SKM-1 (cell line): ENCODE data around the gene ANGPT4.
"Not testable (repeated sequence)": the region's sequence is repeated elsewhere in the genome, so short reads cannot be mapped to it uniquely, and the experiment has no call there.

Source experiments
- DNase-seq: peaks from one replicate; lab custom pipeline; 2025; ENCODE audit not compliant: unreplicated experiment; lab: John Stamatoyannopoulos, UW

The ANGPT4 gene

DNA sequence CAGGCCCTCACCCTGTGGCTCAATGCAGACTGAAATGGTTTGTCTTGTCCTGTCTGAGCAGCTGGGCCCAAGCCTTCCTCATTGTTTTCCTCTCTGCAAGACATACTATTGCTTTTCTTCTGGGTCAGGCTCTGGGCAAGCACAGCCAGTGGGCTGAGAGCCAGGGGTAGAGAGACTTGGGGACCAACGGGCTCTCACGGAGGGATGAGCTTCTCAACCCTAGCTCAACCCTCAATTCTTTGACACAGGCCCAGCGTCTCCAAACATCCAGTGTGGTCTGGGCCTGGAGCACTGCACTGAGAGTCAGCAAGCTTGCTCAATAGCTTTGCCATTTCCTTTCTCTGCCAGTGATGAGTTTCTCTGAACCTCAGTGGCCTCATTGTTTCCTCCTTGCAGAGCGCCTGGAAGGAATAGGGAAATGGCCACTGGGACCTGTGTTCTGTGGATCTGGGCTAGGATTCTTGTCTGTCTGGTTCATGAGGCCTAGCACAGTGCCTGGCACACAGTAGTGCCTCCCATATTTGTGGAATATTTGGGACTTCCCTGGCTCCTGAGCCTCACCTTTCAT is 9.3 kb downstream of the ANGPT4 start:
- no peak for DNase-seq

DNA sequence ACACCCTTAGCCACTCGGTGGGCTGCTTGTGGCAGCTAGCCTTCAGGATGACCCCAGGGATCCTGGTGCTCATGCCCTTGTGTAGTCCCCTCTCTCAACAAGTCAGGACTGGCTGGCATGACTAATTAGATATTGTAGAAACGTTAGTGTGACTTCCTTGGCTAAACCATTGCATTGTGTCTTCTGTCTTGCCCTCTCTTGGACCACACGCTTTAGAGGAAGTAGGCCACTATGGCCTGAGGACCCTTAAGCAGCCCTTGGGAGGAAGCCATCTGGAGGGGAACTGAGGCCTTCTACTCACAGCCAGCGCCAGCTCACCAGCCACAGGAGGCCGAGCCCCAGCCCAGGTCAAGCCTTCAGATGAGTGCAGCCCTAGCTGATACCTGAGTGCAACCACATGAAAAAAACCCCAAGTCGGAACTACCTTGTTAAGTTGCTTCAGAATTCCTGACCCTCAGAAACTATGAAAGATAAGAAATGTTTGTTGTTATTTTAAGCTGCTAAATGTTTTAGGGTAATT is 10.1 kb downstream of the ANGPT4 start:
- DNase-seq = no peak

DNA sequence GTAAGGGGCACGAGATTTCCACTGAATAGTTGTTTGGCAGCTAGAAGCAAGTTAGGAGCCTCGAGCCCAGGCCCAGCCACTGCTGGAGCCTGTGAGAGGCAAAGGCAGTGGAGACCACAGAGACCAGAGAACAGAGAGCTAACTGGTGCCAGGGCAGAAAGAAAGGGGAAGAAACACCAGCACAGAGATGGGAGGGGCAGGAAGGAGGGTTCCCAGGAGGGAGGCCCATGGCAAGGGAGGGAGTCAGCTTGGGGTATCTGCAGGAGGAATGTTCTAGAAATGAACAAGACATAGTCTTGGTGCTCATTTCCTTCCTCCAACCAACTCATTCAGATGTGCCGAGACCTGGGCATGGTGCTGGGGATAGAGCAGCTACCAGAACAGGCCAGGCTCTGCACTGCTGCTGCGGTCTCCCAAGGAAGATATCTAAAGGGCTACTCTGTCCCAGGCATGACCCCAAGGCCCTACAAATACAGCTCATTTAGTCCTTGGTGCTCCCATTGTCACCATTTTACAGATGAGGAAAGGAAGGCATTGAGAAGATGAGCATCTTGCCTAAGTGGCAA is 10.7 kb downstream of the ANGPT4 start:
- DNase-seq = peak; percentile 37

DNA sequence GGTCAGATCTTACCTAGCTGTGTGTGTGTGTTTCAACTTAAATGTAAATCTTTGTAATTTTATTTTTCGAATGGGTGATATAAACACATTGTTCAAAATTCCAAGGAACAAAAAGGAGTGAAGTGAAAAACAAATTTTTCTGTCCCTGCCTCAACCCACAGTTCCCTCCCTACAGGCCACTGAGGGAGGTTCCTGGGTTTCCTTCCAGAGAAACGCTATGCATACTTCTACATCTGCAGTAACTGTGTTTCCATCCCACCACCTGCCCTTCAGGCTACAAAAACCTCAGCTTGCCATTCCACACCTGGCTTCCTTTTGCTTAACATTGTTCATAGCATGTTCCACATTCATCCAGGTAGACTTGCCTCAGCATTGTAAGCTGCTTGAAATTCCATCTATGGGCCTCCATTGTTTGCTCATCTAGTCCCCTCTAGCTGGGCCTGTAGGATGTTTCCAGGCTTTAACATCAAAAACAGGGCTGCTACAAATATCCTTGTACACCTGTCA is 12.0 kb downstream of the ANGPT4 start:
- DNase-seq = no peak

DNA sequence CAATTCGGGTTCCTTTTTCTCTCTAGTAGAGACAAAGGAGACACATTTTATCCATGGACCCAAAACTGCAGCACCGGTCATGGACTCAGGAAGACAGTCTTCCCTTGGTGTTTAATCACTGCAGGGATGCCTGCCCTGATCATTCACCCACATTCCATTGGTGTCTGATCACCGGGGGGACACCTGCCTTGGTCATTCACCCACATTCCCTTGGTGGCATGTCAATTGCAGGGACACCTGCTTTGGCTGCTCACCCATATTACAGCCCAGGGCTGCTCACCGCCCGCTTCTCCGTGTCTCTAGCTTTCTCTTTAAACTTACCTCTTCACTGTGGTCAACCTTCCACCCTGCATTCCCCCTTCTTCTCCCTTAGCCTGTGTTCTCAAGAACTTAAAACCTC is 18.7 kb downstream of the ANGPT4 start:
- not testable (repeated sequence) for DNase-seq

DNA sequence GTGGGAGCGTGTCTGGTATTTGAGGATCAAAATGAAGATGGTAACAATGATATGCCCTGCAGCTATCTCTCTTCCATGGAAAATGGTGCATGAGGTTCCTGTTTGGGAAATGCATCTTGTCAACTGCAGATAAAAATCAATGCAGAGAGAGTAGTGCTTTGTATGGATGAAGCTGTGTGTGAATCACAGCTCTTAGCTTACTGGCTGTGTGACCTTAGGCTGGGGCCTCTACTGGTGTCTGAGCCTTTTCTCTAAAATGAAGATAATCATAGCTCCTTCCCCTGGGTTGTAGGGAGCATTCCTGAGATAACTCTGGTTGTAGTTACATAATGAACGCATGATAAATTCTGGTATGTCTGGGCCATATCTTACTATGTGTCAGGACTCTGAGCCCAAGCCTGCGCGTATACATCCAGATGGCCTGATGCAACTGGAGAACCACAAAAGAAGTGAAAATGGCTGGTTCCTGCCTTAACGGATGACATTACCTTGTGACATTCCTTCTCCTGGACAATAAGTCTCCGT is 19.6 kb downstream of the ANGPT4 start:
- no peak for DNase-seq

DNA sequence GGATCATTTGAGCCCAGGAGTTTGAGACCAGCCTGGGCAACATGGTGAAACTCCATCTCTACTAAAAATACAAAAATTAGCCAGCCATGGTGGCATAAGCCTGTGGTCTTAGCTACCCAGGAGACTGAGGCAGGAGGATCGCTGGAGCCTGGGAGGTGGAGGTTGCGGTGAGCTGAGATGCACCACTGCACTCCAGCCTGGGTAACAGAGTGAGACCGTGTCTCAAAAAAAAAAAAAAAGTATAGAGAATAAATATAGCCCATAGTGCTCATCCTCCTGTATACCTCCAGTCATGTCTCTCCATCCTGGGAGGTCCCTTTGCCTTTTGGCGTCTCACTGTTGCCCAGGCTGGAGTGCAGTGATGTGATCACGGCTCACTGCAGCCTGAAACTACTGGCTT is 23.8 kb downstream of the ANGPT4 start:
- not testable (repeated sequence) for DNase-seq

DNA sequence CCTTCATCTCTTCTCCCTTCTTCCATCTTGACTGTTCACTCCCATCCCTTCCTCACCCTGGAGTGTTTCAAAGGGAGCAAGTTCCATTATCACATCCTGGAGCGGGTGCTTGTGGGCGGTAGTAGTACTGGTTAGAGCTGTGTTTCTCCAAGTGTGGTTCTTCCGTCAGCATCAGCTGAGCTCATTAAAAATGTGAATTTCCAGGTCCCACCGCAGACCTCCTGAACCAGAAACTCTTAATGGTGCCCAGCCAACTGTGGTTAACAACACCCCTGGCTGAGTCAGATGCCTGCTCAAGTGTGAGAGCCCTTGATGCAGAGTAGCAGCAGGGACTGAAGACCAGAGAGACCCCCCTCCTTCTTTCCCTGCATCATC is 24.4 kb downstream of the ANGPT4 start:
- no peak for DNase-seq

DNA sequence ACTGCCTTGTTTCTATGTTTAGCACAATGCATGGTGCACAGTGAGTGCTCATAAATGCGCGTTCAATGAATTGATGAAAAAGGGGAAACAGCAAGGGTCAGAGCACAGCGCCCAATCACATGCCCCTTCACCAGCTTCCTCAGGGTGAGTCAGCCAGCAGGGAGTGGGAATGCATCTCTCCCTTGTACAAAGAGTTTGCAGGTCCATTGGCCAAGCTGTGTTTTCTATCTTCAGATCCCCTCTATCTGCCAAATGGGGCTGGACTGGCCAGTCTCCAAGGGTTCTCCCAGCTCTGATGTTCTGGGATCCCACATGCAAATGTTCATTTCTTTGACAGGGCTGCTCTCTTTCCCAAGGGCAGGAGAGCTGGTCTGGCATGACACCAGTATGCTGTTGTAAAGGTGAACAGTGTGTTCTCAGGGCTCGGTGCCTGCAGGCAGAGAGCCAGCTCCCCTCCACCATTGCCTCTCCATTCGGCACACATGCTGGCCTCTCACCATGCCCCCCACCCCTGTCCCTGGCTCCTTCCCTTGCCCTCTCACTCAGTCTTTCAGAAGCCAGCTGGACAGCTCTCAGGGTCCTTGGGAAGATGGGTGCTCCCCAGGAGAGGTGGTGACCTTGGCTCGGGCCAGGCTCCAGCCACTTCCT is 25.0 kb downstream of the ANGPT4 start:
- DNase-seq = no peak

DNA sequence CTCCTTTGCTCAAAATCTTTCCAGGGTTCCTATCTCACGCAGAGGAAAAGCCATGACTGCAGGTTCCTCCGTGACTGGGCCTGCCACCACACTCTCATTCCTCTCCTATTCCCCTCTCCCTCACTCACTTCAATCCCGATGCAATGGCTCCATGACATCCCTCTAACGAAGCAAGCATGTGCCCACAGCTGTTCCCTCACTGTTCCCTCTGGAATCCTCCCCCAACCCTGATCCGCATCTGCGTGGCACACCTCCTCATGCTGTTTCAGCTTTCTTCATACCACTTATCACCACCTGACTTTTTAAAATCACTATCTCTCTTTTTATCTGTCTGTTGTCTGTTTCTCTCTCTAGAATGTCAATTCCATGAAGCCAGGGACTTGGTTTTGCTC is 25.5 kb downstream of the ANGPT4 start:
- DNase-seq = no peak

DNA sequence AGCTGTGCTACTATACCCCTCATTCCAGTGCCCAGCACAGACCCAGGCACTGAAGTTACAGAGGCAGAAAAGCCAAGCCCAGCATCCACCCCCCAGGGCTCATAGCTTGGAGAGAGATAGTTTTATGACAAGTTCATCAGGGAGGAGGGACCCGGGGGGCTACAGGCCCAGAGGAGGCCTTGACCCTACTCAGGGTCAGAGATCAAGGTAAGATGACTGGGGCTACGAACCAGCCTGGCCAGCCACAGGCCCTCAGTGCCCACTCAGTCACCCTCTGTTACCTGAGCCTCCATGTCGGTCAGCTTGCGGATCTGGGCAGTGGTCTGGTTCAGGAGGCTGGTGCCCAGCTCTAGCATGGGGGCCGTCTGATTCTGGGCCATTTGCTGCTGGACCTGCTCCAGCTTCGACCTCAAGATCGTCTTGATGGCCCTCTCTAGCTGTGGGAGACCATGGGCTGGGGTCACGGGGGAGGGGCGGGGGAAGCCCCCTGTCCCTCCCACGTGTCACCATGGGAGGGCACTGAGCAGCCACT is 26.1 kb downstream of the ANGPT4 start:
- DNase-seq = no peak

DNA sequence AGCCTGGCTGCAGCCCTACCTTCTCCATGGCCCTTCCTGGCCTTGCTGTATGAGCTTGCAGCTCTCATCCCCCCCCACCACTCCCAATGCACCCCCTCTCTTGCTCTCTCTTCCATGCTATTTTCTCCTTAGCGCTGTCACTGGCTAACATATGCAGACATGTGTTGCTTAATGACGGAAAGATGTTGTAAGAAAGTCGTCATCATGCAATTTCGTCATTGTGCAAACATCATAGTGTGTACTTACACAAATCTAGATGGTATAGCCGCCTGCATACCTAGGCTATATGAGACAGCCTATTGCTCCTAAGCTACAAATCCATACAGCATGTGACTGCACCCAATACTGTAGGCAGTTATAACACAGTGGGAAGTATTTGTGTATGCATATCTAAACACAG is 27.0 kb downstream of the ANGPT4 start:
- no peak for DNase-seq

DNA sequence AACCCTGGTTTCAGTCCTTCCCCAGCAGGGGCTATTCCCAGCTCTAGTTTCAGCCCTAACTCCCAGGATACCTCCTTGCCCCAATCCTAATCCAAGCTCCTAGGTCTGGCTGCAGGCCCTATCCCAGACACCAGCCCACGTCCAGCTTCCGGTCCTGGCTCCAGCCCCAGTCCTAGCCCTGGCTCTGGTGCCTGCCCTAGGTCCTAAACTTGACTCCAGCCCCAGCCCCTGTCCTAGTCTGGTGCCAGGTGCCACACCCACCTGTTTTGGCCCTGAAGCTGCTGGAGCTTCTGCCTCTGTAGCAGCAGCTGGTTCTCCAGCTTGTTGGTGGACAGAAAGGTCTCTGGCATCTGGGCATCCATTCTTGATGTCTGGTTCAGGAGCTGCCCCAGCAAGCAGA is 28.1 kb downstream of the ANGPT4 start:
- no peak for DNase-seq

DNA sequence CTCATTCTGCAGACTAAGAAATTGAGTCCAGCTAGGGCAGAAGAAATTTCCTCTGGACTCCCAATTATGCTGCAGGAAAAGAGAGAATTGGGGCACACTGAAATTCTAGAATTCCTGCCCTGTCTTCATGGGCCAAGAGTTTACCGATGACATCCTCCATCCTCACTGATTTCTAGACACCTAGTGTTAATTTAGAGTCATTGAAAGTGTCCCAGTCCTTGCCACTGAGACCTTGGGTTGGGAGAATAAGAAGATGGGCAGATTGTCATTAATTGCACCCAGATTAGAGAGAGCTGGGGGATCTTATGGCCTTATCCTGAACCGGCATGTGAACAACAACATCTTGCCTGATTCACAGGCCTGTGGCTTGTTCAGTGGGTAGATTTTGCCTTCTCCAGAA is 29.0 kb downstream of the ANGPT4 start:
- no peak for DNase-seq

DNA sequence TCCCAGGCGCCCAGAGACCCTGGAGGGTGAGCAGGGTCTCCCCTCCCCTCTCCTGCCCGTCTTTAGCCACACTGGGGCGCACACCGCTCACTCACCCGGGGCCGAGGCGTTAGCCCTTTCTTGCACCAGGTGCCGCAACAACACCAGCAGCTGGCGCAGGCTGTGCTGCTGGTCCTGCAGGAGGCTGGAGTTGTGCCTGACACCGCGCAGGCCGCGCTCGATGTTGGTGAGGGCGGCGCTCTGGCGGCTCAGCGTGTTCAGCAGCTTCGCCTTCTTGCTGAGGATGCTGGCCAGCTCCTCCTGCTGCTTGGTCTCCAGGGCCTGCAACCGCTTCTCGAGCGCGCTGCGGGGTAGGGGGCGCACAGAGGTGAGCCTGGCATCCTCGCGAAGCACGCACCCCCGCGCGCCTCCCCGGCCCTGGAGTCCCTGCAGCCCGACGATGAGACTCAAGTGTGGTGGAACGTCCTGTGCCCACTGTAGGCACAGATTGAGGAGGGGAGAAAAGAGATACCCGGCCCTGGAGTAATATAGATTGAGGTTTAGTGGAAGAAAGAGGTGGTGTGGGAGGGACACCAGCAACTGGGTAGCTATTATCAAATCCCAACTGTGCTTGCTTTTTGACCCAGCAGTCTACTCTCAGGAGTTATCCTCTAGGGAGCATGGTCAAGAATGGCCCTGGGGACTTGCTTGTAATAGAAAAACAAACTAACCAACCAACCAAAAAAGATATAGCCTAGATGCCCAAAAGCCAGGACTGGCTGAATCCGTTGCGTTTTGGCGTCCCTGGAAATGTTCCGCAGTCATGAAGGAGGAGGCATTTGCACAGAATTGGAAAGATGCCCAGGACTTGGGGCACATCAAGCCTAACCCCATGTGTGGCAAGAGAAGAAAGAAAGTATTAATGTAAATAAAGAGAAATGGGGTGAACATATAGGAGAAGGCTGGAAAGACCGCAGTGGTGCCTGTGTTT is 30.9 kb downstream of the ANGPT4 start:
- no peak for DNase-seq

DNA sequence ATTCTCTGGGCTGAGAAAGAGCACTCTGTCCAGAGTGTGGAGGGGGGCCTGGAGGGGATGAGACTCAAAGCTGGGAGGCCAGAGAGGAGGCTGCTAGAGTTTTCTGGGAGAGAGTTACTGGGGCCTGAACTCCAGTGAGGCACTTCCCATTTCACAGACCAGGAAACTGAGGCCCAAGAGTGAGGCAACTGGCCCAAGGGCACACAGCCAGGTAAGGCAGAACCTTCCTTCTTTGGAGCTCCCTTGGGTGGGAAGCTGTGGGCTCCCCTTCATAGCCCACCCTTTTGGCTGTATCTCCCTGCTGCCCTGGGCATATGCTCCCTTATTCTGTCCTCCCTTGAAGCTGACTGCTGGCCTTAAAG is 34.4 kb downstream of the ANGPT4 start:
- DNase-seq = no peak

DNA sequence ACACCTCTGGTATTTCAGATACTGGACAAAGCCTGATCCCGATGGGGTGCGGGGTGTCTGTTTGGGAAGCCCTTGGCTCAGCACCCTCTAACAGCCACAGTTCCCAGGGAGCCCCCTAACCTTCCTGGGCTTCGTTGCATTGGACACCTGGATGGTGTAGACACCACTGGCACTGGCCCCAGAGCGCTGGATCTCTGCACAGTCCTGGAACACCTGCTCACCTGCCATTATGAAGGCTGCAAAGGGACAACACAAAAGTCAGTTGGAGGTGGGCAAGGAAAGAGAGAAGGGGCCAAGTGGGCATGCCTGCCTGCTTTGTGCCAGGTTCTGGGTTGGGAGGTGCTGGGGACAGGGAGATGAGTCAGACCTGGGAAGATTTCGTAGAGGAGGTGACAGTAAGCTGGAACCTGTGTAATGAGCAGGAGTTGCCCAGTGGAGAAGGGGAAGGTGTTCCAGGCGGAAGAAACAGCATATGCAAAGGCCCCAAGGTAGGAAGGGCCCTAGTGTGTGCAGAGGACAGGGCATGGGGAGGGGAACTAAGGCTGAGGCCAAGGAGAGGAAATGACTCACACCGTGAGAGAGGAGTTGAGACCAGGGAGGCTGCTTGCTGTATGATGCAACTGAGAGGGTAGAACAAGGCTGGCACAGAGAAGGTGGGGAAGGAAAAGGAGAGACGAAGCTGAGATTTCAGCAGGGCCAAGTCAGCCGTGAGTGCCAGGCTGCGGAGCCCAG is 34.9 kb downstream of the ANGPT4 start:
- DNase-seq = peak; percentile 34

DNA sequence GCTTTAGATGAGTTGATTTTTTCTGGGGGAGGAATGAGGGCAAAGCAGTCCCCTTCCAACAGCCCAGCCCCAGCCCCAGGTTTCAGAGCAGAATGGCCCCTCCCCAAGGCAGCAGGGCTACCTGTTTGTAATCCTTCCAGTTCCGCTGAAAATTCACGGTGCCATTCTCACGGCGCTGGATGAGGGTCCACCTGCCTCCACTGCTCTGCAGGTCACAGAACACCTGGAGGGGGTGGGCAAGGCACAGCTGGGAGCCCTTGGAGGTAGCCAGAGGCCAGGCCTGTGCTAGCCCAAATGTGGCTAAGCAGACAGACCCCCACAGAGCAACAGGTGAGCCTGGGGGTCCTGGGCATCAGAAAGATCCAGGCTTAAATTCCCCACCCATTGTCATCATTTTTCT is 36.5 kb downstream of the ANGPT4 start:
- no peak for DNase-seq

DNA sequence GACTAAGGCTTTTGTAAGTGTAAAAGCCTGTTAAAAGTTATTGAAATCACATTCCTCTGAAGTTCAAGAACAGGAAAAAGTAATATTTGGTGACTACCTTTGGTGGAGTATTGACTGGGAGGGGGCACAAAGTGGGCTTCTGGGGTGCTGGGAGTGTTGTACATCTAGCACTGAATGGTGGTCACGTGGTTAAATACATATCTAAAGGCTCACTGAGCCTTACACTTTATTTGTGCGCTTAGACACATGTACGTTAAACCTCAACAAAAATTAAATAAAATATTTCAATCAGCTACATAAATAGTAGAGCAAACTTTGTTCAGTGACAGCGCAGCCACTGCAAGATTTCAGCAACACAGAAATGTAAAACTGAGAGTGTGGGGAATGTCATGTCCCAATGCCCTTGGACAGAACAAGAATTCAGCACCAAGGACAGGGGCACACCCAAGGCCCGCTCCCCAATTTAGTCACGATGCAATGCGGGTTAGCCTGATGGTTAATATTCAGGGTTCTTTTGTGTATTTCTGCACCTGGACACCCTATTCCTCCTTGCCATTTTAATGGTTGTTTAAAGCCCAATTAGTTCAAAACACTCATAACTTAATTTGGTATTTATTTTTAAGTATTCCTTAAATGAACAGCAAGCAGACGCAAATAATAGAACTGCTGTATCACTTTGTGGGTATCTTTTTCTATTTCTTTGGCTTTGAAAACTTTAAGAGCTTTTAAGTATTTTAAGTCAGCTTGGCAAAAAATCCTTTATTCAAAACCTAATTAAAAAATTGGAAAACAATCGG is 37.4 kb downstream of the ANGPT4 start:
- DNase-seq = no peak
